Stimulated activated CD8-positive, alpha-beta memory T cell treated with anti-CD3 and anti-CD28 coated beads, Interleukin-4, amount 100 ng/mL, for 24 hours (primary cell): ENCODE measurements around the gene RANBP6.
A peak's percentile ranks its signal among the peaks of the same experiment; 100 is the strongest.

Experiments used
- DNase-seq: peaks from one replicate; pipeline ENCODE4 v3.0.0-alpha.2; 2020; ENCODE audit warnings: low read depth

RANBP6 gene

DNA sequence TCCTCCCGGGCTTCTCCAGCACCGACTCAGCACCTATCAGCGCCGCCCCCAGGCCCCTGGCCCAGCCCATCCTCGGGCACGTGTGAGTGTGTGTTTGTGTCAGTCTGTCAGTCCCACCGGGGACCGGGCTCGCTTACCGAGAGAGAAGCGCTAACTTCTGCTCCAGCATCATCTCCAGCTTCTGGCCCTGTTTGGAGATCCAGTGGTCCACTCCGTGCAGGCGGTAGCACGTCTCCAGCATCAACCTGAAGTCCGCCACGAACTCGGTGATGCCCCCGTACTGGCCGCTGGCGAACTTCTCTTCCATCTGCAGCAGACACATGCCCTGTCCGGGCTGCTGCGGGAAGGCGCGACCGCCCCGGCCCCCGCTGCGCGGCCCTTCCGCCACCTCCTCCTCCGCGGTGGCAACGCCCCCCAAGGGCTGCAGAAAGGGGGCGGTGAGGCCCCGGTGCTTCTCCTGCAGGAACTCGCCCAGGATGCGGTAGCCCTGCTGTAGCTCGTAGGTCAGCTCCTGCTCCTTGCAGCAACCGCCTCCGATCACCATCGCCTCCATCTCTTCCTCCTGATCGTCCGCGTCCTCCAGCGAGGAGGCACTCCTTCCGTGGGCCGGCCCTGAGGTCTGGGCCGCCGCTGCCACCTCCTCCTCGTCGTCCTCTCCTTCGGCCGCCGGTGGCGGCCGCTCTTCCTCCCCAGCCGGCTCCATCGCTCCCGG, 8.2 kb downstream of the RANBP6 start:
- DNase-seq = peak; percentile 94

DNA sequence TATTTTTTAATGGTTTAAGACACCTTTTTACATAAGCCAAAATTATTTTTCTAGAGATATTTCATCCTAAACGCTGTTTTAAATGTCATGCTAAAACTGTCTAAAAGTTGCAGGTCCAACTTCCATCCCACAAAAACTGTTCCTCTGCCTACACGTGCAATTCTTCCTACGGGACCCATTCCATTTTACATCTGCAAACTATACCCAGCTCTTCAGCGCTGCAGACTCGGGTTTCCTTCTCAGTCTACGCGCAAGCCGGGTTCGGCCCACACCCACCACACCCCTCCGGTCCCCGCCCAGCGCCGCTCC, 8.7 kb downstream of the RANBP6 start:
- DNase-seq = no peak

DNA sequence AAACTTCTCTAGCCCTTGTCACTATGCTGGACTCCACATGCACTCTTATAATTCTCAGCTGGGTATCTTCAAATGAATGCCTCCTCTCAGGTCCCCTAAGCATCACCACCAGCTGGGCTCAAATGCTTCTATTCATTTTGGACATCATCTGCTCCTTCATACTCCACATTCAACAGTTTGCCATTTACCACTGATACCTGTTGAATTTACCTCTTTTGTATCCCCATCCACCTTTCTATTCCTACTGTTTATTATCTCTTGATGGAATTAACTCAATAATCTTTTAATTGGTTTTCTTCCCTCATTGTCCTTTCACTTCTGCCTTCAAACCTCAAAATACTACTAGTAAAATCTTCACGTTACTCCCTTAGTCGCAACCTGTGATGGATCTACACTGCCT, 14.5 kb downstream of the RANBP6 start:
- DNase-seq = no peak

DNA sequence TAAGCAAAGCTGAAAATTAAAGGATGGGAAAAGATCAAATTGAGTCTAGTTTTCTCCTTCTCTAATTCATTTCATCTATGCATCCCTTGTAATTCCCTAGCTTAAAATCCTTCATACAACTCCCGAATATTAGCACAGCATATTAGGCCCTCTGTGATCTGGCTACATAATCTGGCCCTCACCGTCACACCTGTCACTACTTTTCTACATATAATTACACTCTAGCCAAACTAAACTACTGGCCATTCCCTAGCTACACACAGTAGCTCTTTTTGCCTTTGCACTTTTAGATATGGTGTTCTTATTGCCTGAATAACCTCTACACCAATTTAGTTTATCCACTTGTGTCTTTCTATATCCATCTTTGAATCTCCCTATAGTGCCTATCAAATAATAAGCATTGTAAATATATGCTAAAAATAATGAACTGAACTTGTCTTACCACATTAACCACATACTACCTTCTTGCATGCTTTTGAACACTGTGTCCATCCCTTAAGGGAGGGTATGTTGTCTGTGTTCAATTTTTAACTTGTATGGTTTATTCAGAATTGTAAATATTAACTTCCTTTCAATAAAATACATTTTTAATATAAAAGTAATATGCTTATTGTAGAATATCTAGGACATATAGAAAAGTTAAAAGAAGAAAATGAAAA, 15.9 kb downstream of the RANBP6 start:
- DNase-seq = no peak

DNA sequence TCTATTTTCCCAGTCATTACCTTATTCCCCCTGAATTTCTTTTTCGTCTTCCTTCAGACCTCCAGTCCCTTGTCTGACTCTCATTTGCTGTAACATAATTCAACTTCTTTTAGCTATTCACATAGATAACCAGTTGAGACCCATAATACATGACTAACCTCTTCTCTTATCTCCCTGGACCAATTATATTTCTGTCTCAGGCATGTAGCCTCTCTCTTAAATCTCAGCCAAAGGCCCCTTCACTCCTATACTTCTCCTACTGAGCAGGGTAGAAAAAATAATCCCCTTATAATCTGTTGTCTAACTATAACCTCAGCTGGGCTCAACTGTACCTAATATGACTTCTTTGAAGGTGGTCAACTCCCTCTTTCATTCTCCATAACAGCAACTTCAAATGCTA, 20.9 kb downstream of the RANBP6 start:
- DNase-seq = no peak

DNA sequence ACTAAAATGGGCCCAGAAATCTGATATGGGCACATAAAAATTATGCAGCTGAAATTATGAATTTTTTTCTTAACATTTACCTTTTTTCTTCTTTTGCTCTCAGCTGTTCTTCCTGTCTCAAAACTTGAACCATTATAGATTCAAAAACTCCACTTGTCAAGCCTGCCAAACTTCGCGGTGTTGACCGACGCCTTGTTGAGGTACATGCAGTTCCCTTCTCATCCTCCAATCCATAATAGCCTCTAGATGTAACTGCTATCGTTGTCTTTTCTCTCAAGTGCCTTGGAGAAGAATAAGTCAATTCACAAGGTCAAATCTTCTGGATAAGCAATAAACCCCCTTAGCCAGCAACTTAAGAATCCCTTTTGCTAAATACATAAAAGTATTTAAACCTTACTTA, 27.2 kb downstream of the RANBP6 start:
- DNase-seq = no peak

DNA sequence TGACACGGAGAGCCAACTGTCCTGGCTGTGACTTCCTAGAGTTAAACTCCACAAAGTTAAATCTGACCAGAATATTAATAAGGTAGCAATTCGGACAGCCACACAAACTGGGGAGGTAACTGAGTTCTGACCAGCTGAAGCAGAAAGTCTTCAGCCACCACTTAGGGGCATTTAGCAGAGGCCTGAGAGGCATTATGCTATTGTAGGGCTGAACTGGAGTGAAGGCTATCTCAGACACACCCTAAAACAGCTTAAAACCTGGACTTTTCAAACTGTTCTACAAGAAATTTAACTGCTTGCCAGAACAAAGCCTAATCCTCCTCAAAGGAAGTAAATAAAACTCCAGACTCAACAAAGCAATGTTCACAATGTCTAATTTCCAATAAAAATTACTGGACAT, 32.4 kb downstream of the RANBP6 start:
- no peak for DNase-seq

DNA sequence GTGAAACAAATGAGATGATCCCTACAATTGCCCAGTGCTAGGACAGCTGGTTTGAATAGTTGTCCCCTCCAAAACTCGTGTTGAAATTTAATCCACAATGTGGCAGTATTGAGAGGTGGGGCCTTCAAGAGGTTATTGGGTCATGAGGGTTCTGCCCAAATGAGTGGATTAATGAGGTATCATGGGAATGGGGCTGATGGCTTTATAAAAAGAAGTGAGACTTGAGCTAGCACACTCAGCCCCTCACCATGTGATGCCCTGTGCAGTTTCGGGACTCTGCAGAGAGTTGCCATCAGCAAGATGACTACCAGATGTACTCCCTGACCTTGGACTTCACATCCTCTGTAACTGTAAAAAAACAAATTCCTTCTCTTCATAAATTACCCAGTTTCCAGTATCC, 33.1 kb downstream of the RANBP6 start:
- no peak for DNase-seq

DNA sequence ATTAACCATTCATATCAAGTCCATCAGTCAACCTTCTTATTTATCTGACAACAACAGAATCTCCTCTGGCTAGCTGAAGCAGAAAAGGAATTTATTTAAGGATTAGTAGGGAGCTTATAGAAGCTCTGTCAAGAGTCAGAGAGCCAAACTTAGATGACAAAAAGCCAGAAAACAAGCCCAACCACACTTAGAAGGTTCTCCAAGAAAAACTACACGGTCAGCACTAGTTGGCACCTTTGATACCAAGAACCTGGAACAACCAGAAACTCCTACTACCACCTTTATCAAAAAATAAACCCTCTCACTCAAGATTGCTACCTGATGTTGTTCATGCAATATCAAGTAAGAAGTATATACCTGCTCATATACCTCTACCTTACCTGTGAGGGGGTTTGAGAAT, 36.9 kb downstream of the RANBP6 start:
- no peak for DNase-seq

DNA sequence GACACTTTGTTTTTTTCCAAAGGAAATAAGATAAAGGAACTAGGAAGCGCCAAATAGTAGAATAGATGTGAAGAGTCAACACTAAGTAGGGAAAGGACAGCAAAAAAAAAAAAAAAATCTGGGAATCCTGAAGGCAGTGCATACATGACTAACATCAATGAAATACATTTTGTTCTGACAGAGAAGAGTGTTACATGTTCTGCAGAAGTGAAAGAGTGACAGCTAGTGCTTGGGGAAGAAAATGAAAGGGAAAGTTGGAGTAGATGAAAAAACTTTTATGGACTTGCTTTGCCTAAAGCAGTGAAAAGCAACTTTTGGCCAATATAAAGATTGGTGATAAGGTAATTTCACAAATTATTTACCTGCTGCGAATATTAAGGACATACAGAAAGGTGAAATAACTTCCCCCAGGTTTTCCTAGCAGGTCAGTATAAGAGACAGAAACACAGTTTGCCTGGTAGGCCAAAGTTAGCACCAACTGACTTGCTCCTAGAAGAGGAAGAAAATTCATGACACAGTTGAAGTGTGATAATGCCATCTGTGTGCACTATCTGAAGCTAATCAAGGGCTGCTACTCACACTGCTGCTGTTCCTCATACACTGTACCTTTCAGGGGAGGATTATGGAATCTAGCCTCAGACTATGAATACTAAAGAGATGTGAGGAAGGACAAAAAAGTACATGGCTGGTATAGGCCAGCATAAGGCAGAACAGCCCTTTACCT, 38.6 kb downstream of the RANBP6 start:
- no peak for DNase-seq

DNA sequence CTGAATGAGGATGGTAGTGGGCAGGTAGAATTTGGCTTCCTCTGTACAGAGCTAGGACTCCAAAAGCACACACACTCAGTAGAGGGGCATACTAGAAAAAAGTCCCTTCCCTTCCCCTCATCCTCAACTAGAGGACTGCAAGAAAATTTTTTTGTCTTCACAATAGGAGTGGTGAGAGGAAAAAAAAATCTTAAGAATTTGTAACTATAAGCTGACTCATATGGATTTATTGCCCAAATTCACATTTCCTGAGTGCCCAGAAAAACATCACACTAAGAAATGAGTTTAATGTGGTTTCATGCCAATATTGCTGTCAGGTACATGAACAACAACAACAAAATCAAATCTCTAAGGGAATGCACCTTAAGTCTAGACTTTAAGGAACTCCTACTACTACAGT, 43.7 kb downstream of the RANBP6 start:
- DNase-seq = no peak
